ENCODE measurements around the gene CDC20.
A peak's percentile ranks its signal among the peaks of the same experiment; 100 is the strongest.

Gene CDC20

GRCh38 chr1:43329995-43330751 is 28.6 kb upstream of the CDC20 start:
- peak; percentile 82 for DNase-seq (ENCODE audit: low read depth)

GRCh38 chr1:43331688-43332087 is 27.1 kb upstream of the CDC20 start:
- DNase-seq (ENCODE audit: low read depth): no peak

GRCh38 chr1:43334453-43335205 is 24.2 kb upstream of the CDC20 start:
- no peak for DNase-seq (ENCODE audit: low read depth)

GRCh38 chr1:43337588-43337987 is 21.2 kb upstream of the CDC20 start, which contains the start of gene MPL:
TSS of gene MPL (plus strand) at chr1:43337818. CDS start at chr1:43337849, 31 bp downstream.
- no peak for DNase-seq (ENCODE audit: low read depth)

GRCh38 chr1:43338001-43338400 is 20.8 kb upstream of the CDC20 start:
- DNase-seq (ENCODE audit: low read depth): no peak

GRCh38 chr1:43339584-43340232 is 19.1 kb upstream of the CDC20 start:
- DNase-seq (ENCODE audit: low read depth): no peak

GRCh38 chr1:43340559-43340958 is 18.2 kb upstream of the CDC20 start:
- no peak for DNase-seq (ENCODE audit: low read depth)

GRCh38 chr1:43344267-43344850 is 14.4 kb upstream of the CDC20 start:
- DNase-seq (ENCODE audit: low read depth): no peak

- DNase-seq (ENCODE audit: low read depth): no peak
Observed at GRCh38 chr1:43345120-43345519, 13.7 kb upstream of the CDC20 start.

- DNase-seq (ENCODE audit: low read depth): no peak
Observed at GRCh38 chr1:43346636-43347035, 12.1 kb upstream of the CDC20 start.

- no peak for DNase-seq (ENCODE audit: low read depth)
Observed at GRCh38 chr1:43348343-43348808, 10.4 kb upstream of the CDC20 start.

GRCh38 chr1:43348809-43349593 is 9.8 kb upstream of the CDC20 start:
- DNase-seq (ENCODE audit: low read depth): no peak

- DNase-seq (ENCODE audit: low read depth): no peak
Observed at GRCh38 chr1:43349594-43350306, 9.0 kb upstream of the CDC20 start.

GRCh38 chr1:43350976-43351375 is 7.8 kb upstream of the CDC20 start:
- DNase-seq (ENCODE audit: low read depth): no peak

- DNase-seq (ENCODE audit: low read depth): no peak
Observed at GRCh38 chr1:43351421-43352350, 7.1 kb upstream of the CDC20 start.

GRCh38 chr1:43352351-43352705 is 6.5 kb upstream of the CDC20 start:
- DNase-seq (ENCODE audit: low read depth): no peak

- DNase-seq (ENCODE audit: low read depth): no peak
Observed at GRCh38 chr1:43352881-43353280, 5.9 kb upstream of the CDC20 start.

- DNase-seq (ENCODE audit: low read depth): no peak
Observed at GRCh38 chr1:43354471-43354870, 4.3 kb upstream of the CDC20 start.

GRCh38 chr1:43354936-43355335 is 3.8 kb upstream of the CDC20 start:
- DNase-seq (ENCODE audit: low read depth): no peak

- no peak for DNase-seq (ENCODE audit: low read depth)
Observed at GRCh38 chr1:43357251-43357650, 1.5 kb upstream of the CDC20 start.

All from stromal cell of bone marrow (primary cell).